OCI-LY3 (cell line): ENCODE results near the gene BATF2.

Source experiments
- H2AFZ ChIP-seq: fragments of 200-600, 300-600 bp; shearing (Covaris generic); 2 replicates; pipeline ENCODE4 v1.6.0; 2014; ENCODE audit warnings: antibody characterized with exemption, low read depth, low read length
- H3K27ac ChIP-seq: fragments of 200-600, 300-600 bp; sonication (generic); 2 replicates; pipeline ENCODE4 v1.5.1; 2014; ENCODE audit warnings: mild to moderate bottlenecking, low read length, moderate library complexity, mixed read lengths
- H3K27me3 ChIP-seq: fragments of 200-600, 300-600 bp; sonication (generic); 2 replicates; pipeline ENCODE4 v1.6.1; 2014; ENCODE audit warnings: low read depth, low read length, mixed read lengths
- H3K36me3 ChIP-seq: fragments of 200-600, 300-600 bp; sonication (generic); replicated peaks from 2 replicates; pipeline ENCODE3; 2014; ENCODE audit warnings: low read depth, low read length, mixed read lengths
- H3K4me1 ChIP-seq: fragments of 300-600, 200-600 bp; sonication (generic); 2 replicates; pipeline ENCODE4 v1.6.1; 2014; ENCODE audit warnings: low read length, mixed read lengths
- H3K4me2 ChIP-seq: fragments of 200-600, 300-600 bp; sonication (generic); 2 replicates; pipeline ENCODE4 v1.6.1; 2014; ENCODE audit warnings: low read length, mixed read lengths
- H3K4me3 ChIP-seq: fragments of 300-600, 200-600 bp; sonication (generic); 2 replicates; pipeline ENCODE4 v1.5.1; 2014; ENCODE audit warnings: antibody characterized with exemption, mild to moderate bottlenecking, low read length, moderate library complexity
- H3K79me2 ChIP-seq: fragments of 300-600, 200-600 bp; shearing (Covaris generic); 2 replicates; pipeline ENCODE4 v1.6.1; 2014; ENCODE audit warnings: mild to moderate bottlenecking, low read length, mixed read lengths
- H3K9ac ChIP-seq: fragments of 300-600, 200-600 bp; shearing (Covaris generic); 2 replicates; pipeline ENCODE4 v1.6.0; 2014; ENCODE audit warnings: mild to moderate bottlenecking, low read length, moderate library complexity
- H3K9me3 ChIP-seq: fragments of 200-600, 300-600 bp; shearing (Covaris generic); 2 replicates; pipeline ENCODE4 v1.6.1; 2014; ENCODE audit warnings: low read length, mixed read lengths; ENCODE audit not compliant: insufficient read depth
- H4K20me1 ChIP-seq: fragments of 200-600, 300-600 bp; sonication (generic); 2 replicates; pipeline ENCODE4 v1.6.1; 2016; ENCODE audit warnings: low read length, mixed read lengths; ENCODE audit not compliant: insufficient read depth
- CTCF ChIP-seq: fragments of 200-600, 300-600 bp; sonication (generic); IDR thresholded peaks from 2 replicates; pipeline ENCODE4 v1.5.1; 2014; ENCODE audit warnings: antibody characterized with exemption, low read length, low read depth
- EZH2phosphoT487 ChIP-seq: fragments of 200-600 bp; shearing (Covaris generic); IDR thresholded peaks from 2 replicates; pipeline ENCODE4 v1.6.1; 2018; ENCODE audit warnings: antibody characterized with exemption, mixed run types, low read depth

Gene BATF2

GRCh38 chr11:65003282-65003681 lies 6.5 kb upstream of the BATF2 start:
- H3K4me2 ChIP-seq: no peak overlapping the region
- H3K9ac ChIP-seq: no peak overlapping the region
- no peaks in the 10 kb centered on the region for H3K36me3 ChIP-seq

GRCh38 chr11:65002706-65003105 lies 5.9 kb upstream of the BATF2 start:
- Histone ChIP-seq H3K4me2 (no peak overlapping the region), H3K9me3 (no peaks in the 10 kb centered on the region), H2AFZ (no peak overlapping the region), H3K36me3 (no peaks in the 10 kb centered on the region), H3K27ac (no peak overlapping the region), H4K20me1 (no peaks in the 10 kb centered on the region), H3K4me3 (no peak overlapping the region), H3K9ac (no peak overlapping the region), H3K79me2 (no peaks in the 10 kb centered on the region), H3K27me3 (no peaks in the 10 kb centered on the region), H3K4me1 (no peaks in the 10 kb centered on the region)
- no peak for TF ChIP-seq CTCF
- no peak for TF ChIP-seq EZH2phosphoT487

More at GRCh38 chr11:65003282-65003681, 6.5 kb upstream of the BATF2 start:
- H3K4me1 ChIP-seq: no peaks in the 10 kb centered on the region
- H3K79me2 ChIP-seq: no peaks in the 10 kb centered on the region
- no peaks in the 10 kb centered on the region for H3K27me3 ChIP-seq
- no peak overlapping the region for H3K4me3 ChIP-seq
- H2AFZ ChIP-seq: no peak overlapping the region
- no peak for TF ChIP-seq EZH2phosphoT487
- no peak overlapping the region for H3K27ac ChIP-seq
- no peaks in the 10 kb centered on the region for H4K20me1 ChIP-seq
- H3K9me3 ChIP-seq: no peaks in the 10 kb centered on the region

GRCh38 chr11:64999478-64999877 lies 2.7 kb upstream of the BATF2 start:
- Histone ChIP-seq H3K4me2 (no peak overlapping the region), H3K27ac (no peak overlapping the region), H3K27me3 (no peaks in the 10 kb centered on the region), H3K9me3 (no peaks in the 10 kb centered on the region), H3K4me1 (peaks cover 10% of the 10 kb centered on the region), H3K9ac (no peak overlapping the region), H4K20me1 (no peaks in the 10 kb centered on the region), H2AFZ (no peak overlapping the region), H3K79me2 (no peaks in the 10 kb centered on the region), H3K36me3 (no peaks in the 10 kb centered on the region), H3K4me3 (no peak overlapping the region)
- TF ChIP-seq CTCF: no peak
- no peak for TF ChIP-seq EZH2phosphoT487

- Histone ChIP-seq H3K27ac (no peak overlapping the region), H3K9ac (no peak overlapping the region)
Measured at GRCh38 chr11:64998690-64999431, 2.1 kb upstream of the BATF2 start.

More at GRCh38 chr11:64998690-64999431, 2.1 kb upstream of the BATF2 start:
- no peak overlapping the region for H3K4me2 ChIP-seq
- H3K27me3 ChIP-seq: 0 out of 2 replicates have a peak, but pooled peaks cover 3% of the 10 kb centered on the region
- H3K4me3 ChIP-seq: no peak overlapping the region
- H2AFZ ChIP-seq: no peak overlapping the region
- H3K4me1 ChIP-seq: peaks cover 10% of the 10 kb centered on the region
- H3K9me3 ChIP-seq: no peaks in the 10 kb centered on the region
- no peaks in the 10 kb centered on the region for H4K20me1 ChIP-seq
- H3K36me3 ChIP-seq: no peaks in the 10 kb centered on the region
- no peak for TF ChIP-seq CTCF
- TF ChIP-seq EZH2phosphoT487: no peak
- H3K79me2 ChIP-seq: no peaks in the 10 kb centered on the region
